ENCODE data around the gene ASCC1. TPM values are rescaled to one million over a fixed set of nuclear protein-coding genes. Genes with fewer than 3 reads are reported as not detected.

ASCC1 gene
- polyA plus RNA-seq, 1 donor (not counting 4 experiments of a cell fraction or from before 2014, with no cell fraction given), result 32.9 TPM

DNA sequence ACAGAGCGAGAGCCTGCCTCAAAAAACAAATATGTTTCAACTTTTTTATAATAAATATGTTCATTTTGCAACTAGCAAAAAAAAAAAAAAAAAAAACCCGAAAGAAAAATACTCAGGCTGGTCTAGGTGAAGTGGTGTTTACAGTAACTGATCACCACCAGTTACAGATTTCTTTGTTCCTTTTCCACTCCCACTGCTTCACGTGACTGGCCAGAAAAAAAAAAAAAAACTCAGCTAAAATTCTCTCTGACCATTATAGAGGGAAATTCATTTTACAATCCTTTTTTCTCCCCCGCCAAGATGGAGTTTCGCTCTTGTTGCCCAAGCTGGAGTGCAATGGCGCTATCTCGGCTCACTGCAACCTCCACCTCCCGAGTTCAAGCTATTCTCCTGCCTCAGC is 4.6 kb upstream of the ASCC1 start:
- peaks cover 25% of the 10 kb centered on the region for H3K4me1 ChIP-seq (ENCODE audit: control insufficient read depth, extremely low read depth, insufficient read depth, low read length)

DNA sequence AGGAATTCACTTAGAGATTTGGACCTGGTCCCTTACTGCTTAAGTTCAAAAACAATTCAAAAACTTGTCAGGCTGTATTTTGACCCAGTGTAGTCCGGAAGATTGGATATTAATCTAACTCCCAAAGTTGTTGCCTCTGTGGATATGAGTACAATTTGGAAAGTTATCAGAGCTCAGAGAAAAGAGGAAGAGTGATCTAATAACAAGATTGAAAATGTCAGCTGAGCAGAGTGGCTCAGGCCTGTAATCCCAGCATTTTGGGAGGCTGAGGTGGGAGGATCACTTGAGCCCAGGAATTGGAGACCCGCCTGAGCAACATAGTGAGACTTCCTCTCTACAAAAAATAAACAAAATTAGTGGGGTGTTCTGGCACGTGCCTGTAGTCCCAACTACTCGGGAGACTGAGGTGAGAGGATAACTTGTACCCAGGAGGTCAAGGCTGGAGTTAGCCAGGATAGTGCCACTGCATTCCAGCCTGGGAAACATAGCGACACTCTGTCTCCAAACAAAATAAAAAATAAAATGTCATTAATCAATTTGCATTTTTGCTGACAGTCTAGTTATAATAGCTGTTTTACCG is 3.2 kb upstream of the ASCC1 start:
- dilution Hi-C loops (cut with MboI; ENCODE audit: extremely low pct_ligation_motif_present, low sequenced_read_pairs), result no loop called here
- Histone ChIP-seq H3K4me3 (ENCODE audit: control insufficient read depth in 2 of 3, extremely low read depth in 1 of 3, insufficient read depth in 2 of 3, low read depth in 1 of 3, low read length in 3 of 3) (no peak overlapping the region), H2AFZ (ENCODE audit: control insufficient read depth, low read length) (no peak overlapping the region), H3K9me3 (ENCODE audit: control insufficient read depth, low read depth, low read length) (no peaks in the 10 kb centered on the region), H3K79me2 (ENCODE audit: control insufficient read depth, insufficient read depth, low read length) (peaks cover 45% of the 10 kb centered on the region), H3K27ac (ENCODE audit: control insufficient read depth, insufficient read depth, low read length) (no peak overlapping the region), H3K36me3 (ENCODE audit: control insufficient read depth in 2 of 2, extremely low read depth in 1 of 2, insufficient read depth in 2 of 2, low read length in 2 of 2) (peaks cover under 1 to 7% of the 10 kb centered on the region in 2 experiments), H3K27me3 (ENCODE audit: control insufficient read depth, extremely low read depth, insufficient read depth, low read length) (no peaks in the 10 kb centered on the region), H3K4me1 (ENCODE audit: control insufficient read depth, extremely low read depth, insufficient read depth, low read length) (peaks cover 35% of the 10 kb centered on the region), H3K4me2 (ENCODE audit: control insufficient read depth, extremely low read depth, insufficient read depth, low read depth, low read length) (no peak overlapping the region), H4K20me1 (ENCODE audit: control insufficient read depth, extremely low read depth, insufficient read depth, low read length) (no peaks in the 10 kb centered on the region), H3K9me1 (ENCODE audit: control insufficient read depth, extremely low read depth, insufficient read depth, low read length) (no peaks in the 10 kb centered on the region), H3K9ac (ENCODE audit: control insufficient read depth, extremely low read depth, insufficient read depth, low read length) (no peak overlapping the region)
- FAIRE-seq (no peak), DNase-seq (ENCODE audit: low read depth, low spot score) (no peak)
- TF ChIP-seq, protein P1, sequence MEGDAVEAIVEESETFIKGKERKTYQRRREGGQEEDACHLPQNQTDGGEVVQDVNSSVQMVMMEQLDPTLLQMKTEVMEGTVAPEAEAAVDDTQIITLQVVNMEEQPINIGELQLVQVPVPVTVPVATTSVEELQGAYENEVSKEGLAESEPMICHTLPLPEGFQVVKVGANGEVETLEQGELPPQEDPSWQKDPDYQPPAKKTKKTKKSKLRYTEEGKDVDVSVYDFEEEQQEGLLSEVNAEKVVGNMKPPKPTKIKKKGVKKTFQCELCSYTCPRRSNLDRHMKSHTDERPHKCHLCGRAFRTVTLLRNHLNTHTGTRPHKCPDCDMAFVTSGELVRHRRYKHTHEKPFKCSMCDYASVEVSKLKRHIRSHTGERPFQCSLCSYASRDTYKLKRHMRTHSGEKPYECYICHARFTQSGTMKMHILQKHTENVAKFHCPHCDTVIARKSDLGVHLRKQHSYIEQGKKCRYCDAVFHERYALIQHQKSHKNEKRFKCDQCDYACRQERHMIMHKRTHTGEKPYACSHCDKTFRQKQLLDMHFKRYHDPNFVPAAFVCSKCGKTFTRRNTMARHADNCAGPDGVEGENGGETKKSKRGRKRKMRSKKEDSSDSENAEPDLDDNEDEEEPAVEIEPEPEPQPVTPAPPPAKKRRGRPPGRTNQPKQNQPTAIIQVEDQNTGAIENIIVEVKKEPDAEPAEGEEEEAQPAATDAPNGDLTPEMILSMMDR (optimal IDR thresholded peaks at IDR 0.05 in 1 of 3, IDR thresholded peaks at IDR 0.05 in 1 of 3, conservative IDR thresholded peaks at IDR 0.05 in 1 of 3; ENCODE audit: extremely low read depth in 1 of 3, insufficient read depth in 2 of 3, low read length in 3 of 3), result no peak
- TF ChIP-seq EZH2 (IDR thresholded peaks at IDR 0.05; ENCODE audit: low read length), result no peak

More for the DNA sequence above, 4.6 kb upstream of the ASCC1 start:
- Histone ChIP-seq H4K20me1 (ENCODE audit: control insufficient read depth, extremely low read depth, insufficient read depth, low read length) (no peaks in the 10 kb centered on the region), H3K36me3 (ENCODE audit: control insufficient read depth in 2 of 2, extremely low read depth in 1 of 2, insufficient read depth in 2 of 2, low read length in 2 of 2) (peaks cover 7% of the 10 kb centered on the region in 2 experiments), H3K9ac (ENCODE audit: control insufficient read depth, extremely low read depth, insufficient read depth, low read length) (no peak overlapping the region), H3K9me3 (ENCODE audit: control insufficient read depth, low read depth, low read length) (no peaks in the 10 kb centered on the region), H3K27ac (ENCODE audit: control insufficient read depth, insufficient read depth, low read length) (no peak overlapping the region), H3K4me2 (ENCODE audit: control insufficient read depth, extremely low read depth, insufficient read depth, low read depth, low read length) (no peak overlapping the region), H3K4me3 (ENCODE audit: control insufficient read depth in 2 of 3, extremely low read depth in 1 of 3, insufficient read depth in 2 of 3, low read depth in 1 of 3, low read length in 3 of 3) (no peak overlapping the region), H3K79me2 (ENCODE audit: control insufficient read depth, insufficient read depth, low read length) (peaks cover 37% of the 10 kb centered on the region), H3K9me1 (ENCODE audit: control insufficient read depth, extremely low read depth, insufficient read depth, low read length) (no peaks in the 10 kb centered on the region), H3K27me3 (ENCODE audit: control insufficient read depth, extremely low read depth, insufficient read depth, low read length) (no peaks in the 10 kb centered on the region), H2AFZ (ENCODE audit: control insufficient read depth, low read length) (no peak overlapping the region)
- no peak for TF ChIP-seq EZH2 (IDR thresholded peaks at IDR 0.05; ENCODE audit: low read length)
- TF ChIP-seq, protein P1 (optimal IDR thresholded peaks at IDR 0.05 in 1 of 3, IDR thresholded peaks at IDR 0.05 in 1 of 3, conservative IDR thresholded peaks at IDR 0.05 in 1 of 3; ENCODE audit: extremely low read depth in 1 of 3, insufficient read depth in 2 of 3, low read length in 3 of 3), result no peak
- DNase-seq (ENCODE audit: low read depth, low spot score) (no peak), FAIRE-seq (no peak)
- dilution Hi-C loops (cut with MboI; ENCODE audit: extremely low pct_ligation_motif_present, low sequenced_read_pairs), result no loop called here

Data from keratinocyte (primary cell).